NK-92 treated with Interleukin-12 subunit alpha and Interleukin-12 subunit beta, amount 100 ng/mL, for 24 hours (cell line): ENCODE data around the gene SETD4.
"Not testable (repeated sequence)": the region's sequence is repeated elsewhere in the genome, so short reads cannot be mapped to it uniquely, and the experiment has no call there.

Source experiments
- DNase-seq: peaks from one replicate; lab custom pipeline; 2025; lab: John Stamatoyannopoulos, UW

The SETD4 gene

GRCh38 chr21:36060159-36060921 lies at the start of gene SETD4:
TSS of gene SETD4 (minus strand) at chr21:36060526. CDS start at chr21:36058888, 1,638 bp downstream.
- peak; percentile 90 for DNase-seq

GRCh38 chr21:36109868-36110267 lies 49.5 kb upstream of the SETD4 start:
- DNase-seq = no peak

GRCh38 chr21:36105327-36105842 lies 45.1 kb upstream of the SETD4 start:
- DNase-seq = no peak

- no peak for DNase-seq
These were observed 44.3 kb upstream of the SETD4 start for GRCh38 chr21:36104317-36105300.

GRCh38 chr21:36103434-36103833 lies 43.1 kb upstream of the SETD4 start:
- no peak for DNase-seq

- no peak for DNase-seq
These were observed 40.8 kb upstream of the SETD4 start for GRCh38 chr21:36100971-36101641.

GRCh38 chr21:36099695-36100211 lies 39.4 kb upstream of the SETD4 start:
- DNase-seq = not testable (repeated sequence)

GRCh38 chr21:36099000-36099399 lies 38.7 kb upstream of the SETD4 start:
- no peak for DNase-seq

GRCh38 chr21:36098182-36098532 lies 37.8 kb upstream of the SETD4 start:
- no peak for DNase-seq

- no peak for DNase-seq
These were observed 37.3 kb upstream of the SETD4 start for GRCh38 chr21:36097427-36098181.

GRCh38 chr21:36096398-36097290 lies 36.3 kb upstream of the SETD4 start:
- no peak for DNase-seq

GRCh38 chr21:36093512-36093911 lies 33.2 kb upstream of the SETD4 start:
- no peak for DNase-seq

- no peak for DNase-seq
These were observed 32.4 kb upstream of the SETD4 start for GRCh38 chr21:36092681-36093080.

GRCh38 chr21:36089946-36090345 lies 29.6 kb upstream of the SETD4 start:
- no peak for DNase-seq

- no peak for DNase-seq
These were observed 27.2 kb upstream of the SETD4 start for GRCh38 chr21:36087362-36088138.

GRCh38 chr21:36082237-36082664 lies 21.9 kb upstream of the SETD4 start:
- DNase-seq = no peak

GRCh38 chr21:36080386-36080785 lies 20.1 kb upstream of the SETD4 start:
- no peak for DNase-seq

GRCh38 chr21:36079671-36080070 lies 19.3 kb upstream of the SETD4 start:
- DNase-seq = no peak

GRCh38 chr21:36079010-36079649 lies 18.8 kb upstream of the SETD4 start:
- DNase-seq = no peak
